ENCODE measurements around the gene MAB21L2. TPM values are rescaled to one million over a fixed set of nuclear protein-coding genes. Genes with fewer than 3 reads are reported as not detected.

Gene MAB21L2
- total and polyA plus RNA-seq, 2 experiments from 2014 or later = 3.0 to 4.9 TPM

DNA sequence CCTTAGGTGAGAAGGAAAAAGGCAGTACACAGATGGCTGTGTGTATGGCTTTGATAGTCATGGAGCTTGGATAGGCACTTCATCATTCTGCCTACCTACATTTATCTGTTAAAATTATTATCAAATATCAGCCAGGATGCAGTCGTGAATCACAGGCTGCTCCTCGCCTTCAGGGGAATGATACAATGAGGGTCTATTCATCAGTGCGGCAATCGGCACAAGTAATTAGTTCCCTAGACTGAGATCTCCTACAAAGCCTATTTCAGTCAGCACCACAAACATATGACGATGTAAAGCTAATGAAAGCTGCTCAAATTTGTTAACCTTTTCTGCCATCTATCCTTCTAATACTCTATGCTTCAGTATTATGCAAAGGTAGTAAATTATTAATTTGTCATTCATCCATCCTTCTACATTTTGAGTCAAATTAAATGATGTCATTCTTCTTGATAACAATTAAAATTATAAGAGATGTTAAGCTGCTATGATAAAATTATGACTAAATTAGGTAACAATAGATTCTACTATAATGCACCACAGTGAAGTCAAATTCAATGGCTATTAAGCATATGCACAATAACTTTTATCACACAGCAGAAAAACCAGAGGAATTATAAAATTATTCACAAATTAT lies 19.0 kb downstream of the MAB21L2 start:
- Histone ChIP-seq H3K4me1 (ENCODE audit: insufficient read depth) (no peaks in the 10 kb centered on the region), H3K4me2 (no peak overlapping the region), H2AFZ (no peak overlapping the region), H3K27ac (no peak overlapping the region), H3K9me2 (replicated peaks; ENCODE audit: insufficient read depth) (no peaks in the 10 kb centered on the region), H3K27me3 (no peaks in the 10 kb centered on the region), H3K9me3 (ENCODE audit: low read depth) (no peaks in the 10 kb centered on the region), H3K79me2 (no peaks in the 10 kb centered on the region), H3K36me3 (replicated peaks; ENCODE audit: insufficient read depth, low read depth) (no peaks in the 10 kb centered on the region), H4K20me1 (ENCODE audit: insufficient read depth, poor library complexity, severe bottlenecking) (no peaks in the 10 kb centered on the region), H3K4me3 (no peak overlapping the region)
- DNase-seq (ENCODE audit: low spot score) = no peak
- WGBS (ENCODE audit: low lambda C conversion rate, missing lambda C conversion rate) = 87% methylated on average over 5 of the region's 5 CpGs
- TF ChIP-seq EZH2 (IDR thresholded peaks at IDR 0.05; ENCODE audit: borderline replicate concordance) (no peak), EZH2phosphoT487 (IDR thresholded peaks at IDR 0.05; ENCODE audit: low read depth, severe bottlenecking, unreplicated experiment) (no peak)
- TF ChIP-seq, protein P1, sequence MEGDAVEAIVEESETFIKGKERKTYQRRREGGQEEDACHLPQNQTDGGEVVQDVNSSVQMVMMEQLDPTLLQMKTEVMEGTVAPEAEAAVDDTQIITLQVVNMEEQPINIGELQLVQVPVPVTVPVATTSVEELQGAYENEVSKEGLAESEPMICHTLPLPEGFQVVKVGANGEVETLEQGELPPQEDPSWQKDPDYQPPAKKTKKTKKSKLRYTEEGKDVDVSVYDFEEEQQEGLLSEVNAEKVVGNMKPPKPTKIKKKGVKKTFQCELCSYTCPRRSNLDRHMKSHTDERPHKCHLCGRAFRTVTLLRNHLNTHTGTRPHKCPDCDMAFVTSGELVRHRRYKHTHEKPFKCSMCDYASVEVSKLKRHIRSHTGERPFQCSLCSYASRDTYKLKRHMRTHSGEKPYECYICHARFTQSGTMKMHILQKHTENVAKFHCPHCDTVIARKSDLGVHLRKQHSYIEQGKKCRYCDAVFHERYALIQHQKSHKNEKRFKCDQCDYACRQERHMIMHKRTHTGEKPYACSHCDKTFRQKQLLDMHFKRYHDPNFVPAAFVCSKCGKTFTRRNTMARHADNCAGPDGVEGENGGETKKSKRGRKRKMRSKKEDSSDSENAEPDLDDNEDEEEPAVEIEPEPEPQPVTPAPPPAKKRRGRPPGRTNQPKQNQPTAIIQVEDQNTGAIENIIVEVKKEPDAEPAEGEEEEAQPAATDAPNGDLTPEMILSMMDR (IDR thresholded peaks at IDR 0.05; ENCODE audit: poor library complexity) = no peak

DNA sequence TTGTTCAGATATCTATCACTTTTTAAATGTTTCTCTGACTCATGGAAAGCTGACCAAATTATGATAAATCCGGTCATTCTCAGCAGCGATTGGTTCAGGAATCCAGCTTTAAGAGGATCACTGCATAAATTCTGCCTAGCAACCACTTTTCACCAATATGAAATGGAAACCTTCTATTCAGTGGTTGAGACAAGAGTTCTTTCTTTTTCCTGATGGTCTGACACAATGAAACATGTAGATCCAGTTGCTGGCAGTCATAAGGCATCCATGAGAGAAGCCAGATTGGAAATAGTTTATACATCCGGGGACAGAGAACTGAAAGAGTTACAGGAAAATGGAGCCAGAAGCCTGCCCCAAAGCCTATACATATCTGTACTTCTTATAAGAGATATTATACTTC lies 27.2 kb downstream of the MAB21L2 start:
- 98% methylated on average over 3 of the region's 3 CpGs for WGBS (ENCODE audit: low lambda C conversion rate, missing lambda C conversion rate)
- Histone ChIP-seq H3K4me1 (ENCODE audit: insufficient read depth) (no peaks in the 10 kb centered on the region), H4K20me1 (ENCODE audit: insufficient read depth, poor library complexity, severe bottlenecking) (no peaks in the 10 kb centered on the region), H3K27ac (no peak overlapping the region), H3K27me3 (no peaks in the 10 kb centered on the region), H3K9me2 (replicated peaks; ENCODE audit: insufficient read depth) (no peaks in the 10 kb centered on the region), H3K9me3 (ENCODE audit: low read depth) (no peaks in the 10 kb centered on the region), H3K36me3 (replicated peaks; ENCODE audit: insufficient read depth, low read depth) (no peaks in the 10 kb centered on the region), H3K4me3 (no peak overlapping the region), H3K4me2 (no peak overlapping the region), H3K79me2 (no peaks in the 10 kb centered on the region), H2AFZ (no peak overlapping the region)
- no peak for DNase-seq (ENCODE audit: low spot score)
- TF ChIP-seq EZH2phosphoT487 (IDR thresholded peaks at IDR 0.05; ENCODE audit: low read depth, severe bottlenecking, unreplicated experiment) = no peak
- TF ChIP-seq, protein P1 (IDR thresholded peaks at IDR 0.05; ENCODE audit: poor library complexity) = no peak
- no peak for TF ChIP-seq EZH2 (IDR thresholded peaks at IDR 0.05; ENCODE audit: borderline replicate concordance)

DNA sequence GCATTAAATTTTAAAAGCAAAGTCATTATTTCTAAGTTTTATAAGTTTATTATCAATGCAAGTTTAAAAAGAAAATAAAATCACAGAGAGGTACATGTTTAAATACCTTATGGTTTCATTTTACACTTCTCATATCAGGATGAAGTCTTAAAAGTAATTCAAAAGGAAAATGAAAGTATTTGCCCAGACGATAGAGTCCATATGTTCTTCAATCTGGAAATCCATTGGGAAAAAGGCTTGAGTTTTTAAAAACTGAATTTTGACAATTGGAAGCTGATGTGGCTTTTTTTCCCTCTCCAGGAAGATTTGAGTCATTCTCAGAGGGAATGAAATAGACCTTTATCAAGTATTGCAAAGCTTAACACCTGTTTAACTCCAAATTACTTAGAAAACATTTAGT lies 37.1 kb downstream of the MAB21L2 start:
- Histone ChIP-seq H3K4me1 (ENCODE audit: insufficient read depth) (no peaks in the 10 kb centered on the region), H3K27ac (no peak overlapping the region), H4K20me1 (ENCODE audit: insufficient read depth, poor library complexity, severe bottlenecking) (no peaks in the 10 kb centered on the region), H3K9me2 (replicated peaks; ENCODE audit: insufficient read depth) (no peaks in the 10 kb centered on the region), H3K9me3 (ENCODE audit: low read depth) (no peaks in the 10 kb centered on the region), H3K27me3 (no peaks in the 10 kb centered on the region), H2AFZ (no peak overlapping the region), H3K79me2 (no peaks in the 10 kb centered on the region), H3K4me2 (no peak overlapping the region), H3K36me3 (replicated peaks; ENCODE audit: insufficient read depth, low read depth) (no peaks in the 10 kb centered on the region), H3K4me3 (no peak overlapping the region)
- 76% methylated on average over 1 of the region's 1 CpG for WGBS (ENCODE audit: low lambda C conversion rate, missing lambda C conversion rate)
- DNase-seq (ENCODE audit: low spot score) = no peak
- TF ChIP-seq, protein P1 (IDR thresholded peaks at IDR 0.05; ENCODE audit: poor library complexity) = no peak
- TF ChIP-seq EZH2phosphoT487 (IDR thresholded peaks at IDR 0.05; ENCODE audit: low read depth, severe bottlenecking, unreplicated experiment) (no peak), EZH2 (IDR thresholded peaks at IDR 0.05; ENCODE audit: borderline replicate concordance) (no peak)
